GM12872 (cell line): ENCODE measurements around the gene TBX18.

Source experiments
- TF ChIP-seq, protein P1 (sequence below): IDR thresholded peaks from 3 replicates; pipeline ENCODE4 v1.5.1; 2011; ENCODE audit warnings: low read depth, mild to moderate bottlenecking, low read length, moderate library complexity; ENCODE audit not compliant: insufficient read depth

Gene TBX18

DNA sequence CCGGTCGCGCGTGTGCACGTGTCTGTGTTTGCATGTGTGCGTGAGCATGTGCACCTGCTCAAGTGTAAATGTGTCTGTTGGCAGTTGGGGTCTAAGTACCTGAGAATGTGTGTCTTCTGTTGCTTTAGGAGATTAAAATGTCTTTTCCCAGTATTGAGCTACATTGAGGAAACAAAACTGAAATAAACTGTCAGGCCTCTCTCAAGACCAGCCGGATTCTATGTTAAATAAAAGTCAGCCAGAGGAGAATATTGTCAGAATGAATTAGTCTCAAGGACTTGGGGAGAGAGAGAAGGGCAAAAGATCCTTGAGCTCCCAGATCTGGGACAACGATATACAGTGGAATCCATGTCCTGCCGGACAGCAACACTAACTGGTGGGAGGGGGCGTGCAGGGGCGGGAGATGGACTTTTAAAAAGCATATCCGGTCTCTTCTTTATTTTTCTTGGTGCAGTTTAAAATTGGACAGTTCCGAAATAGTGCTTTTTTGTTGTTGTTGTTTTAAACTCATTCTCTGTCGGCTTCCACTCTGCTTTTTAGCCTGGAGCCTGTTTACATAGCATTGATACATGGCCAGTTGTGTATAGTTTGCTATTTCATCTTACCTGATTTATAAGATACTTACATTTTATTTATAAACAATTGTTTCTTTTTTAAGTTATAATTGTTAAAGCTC, 3.3 kb upstream of the TBX18 start:
- TF ChIP-seq, protein P1, sequence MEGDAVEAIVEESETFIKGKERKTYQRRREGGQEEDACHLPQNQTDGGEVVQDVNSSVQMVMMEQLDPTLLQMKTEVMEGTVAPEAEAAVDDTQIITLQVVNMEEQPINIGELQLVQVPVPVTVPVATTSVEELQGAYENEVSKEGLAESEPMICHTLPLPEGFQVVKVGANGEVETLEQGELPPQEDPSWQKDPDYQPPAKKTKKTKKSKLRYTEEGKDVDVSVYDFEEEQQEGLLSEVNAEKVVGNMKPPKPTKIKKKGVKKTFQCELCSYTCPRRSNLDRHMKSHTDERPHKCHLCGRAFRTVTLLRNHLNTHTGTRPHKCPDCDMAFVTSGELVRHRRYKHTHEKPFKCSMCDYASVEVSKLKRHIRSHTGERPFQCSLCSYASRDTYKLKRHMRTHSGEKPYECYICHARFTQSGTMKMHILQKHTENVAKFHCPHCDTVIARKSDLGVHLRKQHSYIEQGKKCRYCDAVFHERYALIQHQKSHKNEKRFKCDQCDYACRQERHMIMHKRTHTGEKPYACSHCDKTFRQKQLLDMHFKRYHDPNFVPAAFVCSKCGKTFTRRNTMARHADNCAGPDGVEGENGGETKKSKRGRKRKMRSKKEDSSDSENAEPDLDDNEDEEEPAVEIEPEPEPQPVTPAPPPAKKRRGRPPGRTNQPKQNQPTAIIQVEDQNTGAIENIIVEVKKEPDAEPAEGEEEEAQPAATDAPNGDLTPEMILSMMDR: no peak

DNA sequence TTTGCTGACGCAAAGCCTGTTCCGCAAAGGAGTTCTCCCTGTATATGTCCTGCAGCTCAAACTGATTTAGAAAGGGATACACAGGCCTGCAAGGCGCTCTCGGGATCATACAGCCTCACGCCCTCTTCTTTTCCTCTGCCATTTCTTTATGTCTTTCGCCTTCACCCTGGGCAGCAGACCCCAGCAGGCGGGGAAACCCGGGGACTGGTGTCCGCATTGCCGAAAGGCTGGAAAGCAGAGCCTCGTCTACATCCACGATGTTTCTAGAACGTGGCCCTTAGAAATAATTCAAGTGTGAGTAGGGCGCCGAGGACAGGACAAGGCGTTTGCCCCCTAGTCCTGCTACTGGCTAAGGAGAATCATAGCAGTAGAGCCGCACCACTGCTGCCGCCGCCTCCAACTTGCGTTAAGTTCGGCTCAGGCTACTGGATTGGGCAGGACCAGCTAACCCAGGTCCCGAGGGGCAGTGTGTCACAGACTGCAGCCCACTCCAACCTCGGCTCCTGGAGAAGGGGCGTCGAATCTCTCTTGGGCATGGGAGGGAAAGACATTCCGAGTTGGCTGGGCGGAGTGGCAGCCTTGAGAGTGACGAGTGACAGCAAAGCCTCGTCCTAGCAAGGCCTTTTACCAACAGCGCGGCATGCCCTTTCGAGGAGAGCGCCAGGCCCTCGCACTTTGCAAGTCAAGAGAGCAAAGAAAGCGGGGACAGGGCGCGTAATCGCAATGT, 2.6 kb upstream of the TBX18 start:
- TF ChIP-seq, protein P1: no peak

DNA sequence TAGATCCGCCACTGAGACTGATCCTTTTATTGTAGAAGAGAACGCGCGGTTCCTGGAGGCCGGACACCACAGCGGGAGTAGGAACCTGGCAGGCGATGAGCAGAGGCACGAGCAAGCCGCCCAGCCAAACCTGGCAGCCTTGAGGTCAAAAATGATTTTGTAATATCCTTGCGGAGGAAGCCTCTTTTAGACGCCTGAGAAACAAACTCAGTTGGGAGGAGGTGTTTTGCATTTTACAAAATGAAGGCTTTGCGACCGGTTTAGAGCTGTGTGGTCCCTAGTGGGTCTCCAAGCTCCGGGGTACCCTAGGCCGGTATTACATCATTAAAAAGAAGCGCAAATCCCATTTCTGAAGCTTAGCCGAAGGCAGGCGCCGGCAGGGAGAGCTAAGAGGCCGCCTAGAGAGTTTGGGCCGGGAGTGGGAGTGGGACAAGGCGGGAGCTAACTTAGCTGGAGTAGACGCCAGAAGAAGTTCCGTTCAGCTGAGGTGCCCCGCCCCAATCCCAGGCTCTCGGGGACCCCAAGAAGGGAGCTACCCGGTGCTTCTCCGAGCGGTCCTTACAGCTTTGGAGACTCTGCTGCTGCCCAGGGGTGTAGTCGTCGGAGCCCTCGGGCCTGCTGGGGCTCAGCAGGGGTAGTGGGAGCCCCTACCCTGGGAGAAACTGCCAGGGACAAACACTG, 1.9 kb upstream of the TBX18 start:
- TF ChIP-seq, protein P1: no peak

DNA sequence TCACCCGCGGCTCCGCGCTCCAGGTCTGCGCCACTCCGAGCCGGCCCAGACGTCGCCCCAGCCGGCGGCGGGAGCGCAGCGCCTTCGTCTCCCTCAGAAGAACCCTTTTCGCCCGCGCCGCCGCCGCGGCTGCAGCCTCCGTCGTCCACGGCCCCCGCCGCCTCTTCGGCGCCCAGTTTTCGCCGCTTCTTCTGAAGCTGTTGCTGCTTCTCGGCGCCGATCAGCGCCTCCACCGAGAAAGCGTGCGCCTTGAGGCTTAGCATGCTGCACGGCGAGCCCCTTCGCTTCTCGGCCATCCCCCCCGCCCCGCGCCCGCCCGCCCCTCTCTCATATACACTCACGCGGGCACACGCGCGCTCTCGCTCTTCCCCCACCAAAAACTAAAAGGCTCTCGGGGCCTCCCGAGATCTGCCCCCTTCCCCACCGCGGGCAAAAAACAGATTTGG, 489 bp downstream of the TBX18 start:
- TF ChIP-seq, protein P1: no peak

DNA sequence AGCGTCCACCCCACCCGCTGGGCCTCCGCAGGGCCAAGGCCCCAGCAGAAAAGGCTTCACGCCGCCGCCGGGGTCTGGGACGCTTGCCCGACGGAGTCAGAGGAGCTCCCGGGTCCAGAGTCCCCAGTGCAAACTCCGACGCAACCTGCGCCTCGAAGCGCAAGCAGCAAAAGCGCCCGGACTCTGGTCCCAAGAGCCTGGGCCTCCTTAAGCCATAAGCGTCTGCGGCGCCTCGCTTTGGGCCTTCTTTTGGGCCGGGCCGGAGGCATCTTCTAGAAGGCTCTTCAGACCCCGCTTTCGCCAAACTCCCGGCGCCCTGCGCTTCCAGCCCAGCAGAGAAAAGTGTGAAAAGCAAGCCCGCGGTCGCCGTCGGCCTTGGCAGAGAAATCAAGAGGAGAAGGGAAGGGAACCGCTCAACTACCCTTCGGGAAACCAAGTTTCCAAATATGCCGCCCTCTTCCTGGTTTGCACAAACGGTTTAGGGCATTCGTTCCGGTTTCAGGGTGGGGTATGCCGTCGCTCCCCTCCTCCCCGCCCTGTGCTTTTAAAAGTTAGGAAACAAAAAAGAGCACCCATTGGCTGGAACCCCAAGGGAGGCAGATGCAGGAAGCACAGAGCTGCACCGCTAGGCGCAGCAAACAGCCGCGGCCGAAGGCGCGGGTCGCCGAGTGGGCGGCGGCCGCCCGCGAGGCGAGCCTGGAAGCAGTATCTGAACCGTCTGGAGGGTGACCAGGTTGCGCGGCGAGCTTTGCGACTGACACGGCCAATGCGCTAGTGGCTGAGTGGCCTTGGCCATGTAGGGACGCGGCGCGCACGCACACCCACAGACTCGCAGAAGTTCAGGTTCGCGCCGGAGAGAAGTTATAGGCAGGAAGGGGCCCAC, 1.2 kb downstream of the TBX18 start:
- TF ChIP-seq, protein P1: no peak

DNA sequence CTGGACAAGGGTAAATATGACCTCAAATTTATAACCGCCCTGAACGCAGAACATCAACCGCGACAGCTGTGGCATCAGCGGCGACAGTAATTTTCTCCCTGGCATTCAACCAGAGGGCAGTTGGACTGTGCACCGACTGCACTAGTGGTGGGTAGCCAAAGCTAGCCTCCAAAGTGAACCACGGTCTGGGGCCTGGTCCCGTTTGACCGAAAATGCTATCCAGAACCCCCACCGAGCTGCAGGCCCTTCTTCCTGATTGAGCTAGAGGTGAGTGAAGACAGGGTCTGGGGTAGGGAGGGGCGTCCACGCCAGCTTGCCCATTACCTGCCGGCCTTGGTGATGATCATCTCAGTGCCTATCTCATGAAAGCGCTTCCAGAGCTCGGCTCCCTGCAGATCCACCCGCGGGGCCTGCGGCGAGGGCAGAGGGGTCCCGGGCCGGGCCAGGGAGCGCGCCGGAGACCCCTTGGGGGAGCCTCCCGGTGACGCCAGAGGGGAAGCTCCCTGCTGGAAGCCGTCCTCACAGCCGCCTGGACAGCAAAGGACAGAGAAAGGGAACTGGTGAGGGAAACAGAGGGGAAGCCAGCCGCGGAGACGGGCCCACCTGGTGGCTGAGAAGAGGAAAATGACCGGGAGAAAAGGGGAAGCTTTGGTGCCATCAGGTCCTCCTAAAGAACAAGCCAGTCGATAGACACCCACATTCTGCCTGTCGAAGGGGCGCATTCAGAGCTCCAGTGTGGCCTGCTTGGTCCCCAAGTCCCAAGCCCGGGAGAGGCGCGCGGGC, 2.0 kb downstream of the TBX18 start:
- TF ChIP-seq, protein P1: no peak
